H1 (cell line): ENCODE data around the gene CORIN. TPM values are rescaled to one million over a fixed set of nuclear protein-coding genes. Genes with fewer than 3 reads are reported as not detected.

Experiments
- CTCF ChIA-PET: fragments of 300-600 bp; sonication (Branson Sonifier 250); formaldehyde crosslinking; loops from one replicate; lab custom pipeline; 2021; ENCODE audit not compliant: partially characterized antibody; lab: Charles Lee
- POLR2A ChIA-PET: fragments of 300-600 bp; sonication (Branson Sonifier 250); formaldehyde crosslinking; loops from one replicate; lab custom pipeline; 2021; ENCODE audit warnings: inconsistent platforms; ENCODE audit not compliant: partially characterized antibody; lab: Charles Lee
- DNase-seq, 2 experiments: peaks; one replicate each; pipeline versions ENCODE4 v3.0.0 to v3.0.0-alpha.2; 2010 to 2022; ENCODE audit warnings: low spot score in 2 of 2, low read depth in 1 of 2, mixed read lengths in 1 of 2
- FAIRE-seq: peaks from 2 replicates; lab custom pipeline; 2011; peaks lifted over from hg19 to GRCh38; lab: Jason Lieb, UNC
- H2AFZ ChIP-seq: 2 replicates; pipeline ENCODE4 v1.8.1; 2012; ENCODE audit warnings: low read length, inconsistent platforms
- H2AK5ac ChIP-seq: 2 replicates; pipeline ENCODE4 v1.6.1; 2013; ENCODE audit warnings: low read depth, low read length
- H2BK120ac ChIP-seq: replicated peaks from 2 replicates; pipeline ENCODE3; 2013; ENCODE audit warnings: low read depth, low read length, inconsistent platforms
- H2BK12ac ChIP-seq: 2 replicates; pipeline ENCODE4 v1.6.1; 2013; ENCODE audit warnings: low read depth, low read length
- H2BK15ac ChIP-seq: 2 replicates; pipeline ENCODE4 v1.6.1; 2013; ENCODE audit warnings: low read length
- H2BK20ac ChIP-seq: 2 replicates; pipeline ENCODE4 v1.6.1; 2013; ENCODE audit warnings: low read length
- H2BK5ac ChIP-seq: 2 replicates; pipeline ENCODE4 v1.6.1; 2013; ENCODE audit warnings: low read depth, low read length
- H3K14ac ChIP-seq: 2 replicates; pipeline ENCODE4 v1.6.1; 2013; ENCODE audit warnings: inconsistent platforms; ENCODE audit not compliant: insufficient read length
- H3K18ac ChIP-seq: 2 replicates; pipeline ENCODE4 v1.6.1; 2013; ENCODE audit warnings: low read length; ENCODE audit errors: extremely low read depth
- H3K23ac ChIP-seq: 2 replicates; pipeline ENCODE4 v1.6.1; 2013; ENCODE audit warnings: inconsistent platforms; ENCODE audit not compliant: insufficient read length
- H3K23me2 ChIP-seq: 2 replicates; pipeline ENCODE4 v1.6.1; 2013; ENCODE audit warnings: low read depth, low read length
- H3K27ac ChIP-seq: 2 replicates; pipeline ENCODE4 v1.6.1; 2011; ENCODE audit warnings: low read depth, low read length, inconsistent platforms
- H3K27me3 ChIP-seq, 4 experiments: replicated peaks in 1 of 4; 1 replicate in 1 of 4; 2 replicates in 3 of 4; pipeline versions ENCODE4 v1.6.1 to v1.8.1; 2011 to 2013; ENCODE audit warnings: low read length in 3 of 4, mild to moderate bottlenecking in 3 of 4, inconsistent platforms in 2 of 4, mixed read lengths in 2 of 4, moderate library complexity in 1 of 4; ENCODE audit not compliant: control insufficient read depth in 3 of 4, insufficient read depth in 3 of 4; ENCODE audit errors: extremely low read depth in 1 of 4
- H3K36me3 ChIP-seq, 4 experiments: 2 replicates each; pipeline versions ENCODE4 v1.6.1 to v1.8.1; 2011 to 2013; ENCODE audit warnings: mild to moderate bottlenecking in 4 of 4, low read length in 3 of 4, moderate library complexity in 2 of 4, control low read depth in 1 of 4, inconsistent platforms in 1 of 4; ENCODE audit not compliant: insufficient read depth in 4 of 4, control insufficient read depth in 2 of 4
- H3K4ac ChIP-seq: replicated peaks from 2 replicates; pipeline ENCODE3; 2013; ENCODE audit warnings: low read length, low read depth, mixed read lengths, inconsistent platforms; ENCODE audit not compliant: insufficient read length
- H3K4me1 ChIP-seq, 4 experiments: replicated peaks in 1 of 4; 1 replicate in 1 of 4; 2 replicates in 3 of 4; pipeline versions ENCODE4 v1.6.1 to v1.8.1; 2011 to 2013; ENCODE audit warnings: low read length in 3 of 4, inconsistent platforms in 2 of 4, mixed read lengths in 1 of 4; ENCODE audit not compliant: insufficient read depth in 4 of 4, control insufficient read depth in 3 of 4
- H3K4me2 ChIP-seq, 2 experiments: 2 replicates each; pipeline versions ENCODE4 v1.6.1 to v1.8.1; 2011 to 2013; ENCODE audit warnings: low read depth in 2 of 2, low read length in 2 of 2, control low read depth in 1 of 2, inconsistent platforms in 1 of 2, mild to moderate bottlenecking in 1 of 2; ENCODE audit not compliant: insufficient read depth in 1 of 2
- H3K4me3 ChIP-seq, 4 experiments: fragments of 200-600, 300-600 bp in 1 of 4; sonication (generic), shearing (Covaris generic), sonication (Bioruptor Twin) in 1 of 4; 2 replicates each; pipeline versions ENCODE4 v1.5.1 to v1.8.1; 2011 to 2016; ENCODE audit warnings: low read length in 4 of 4, low read depth in 3 of 4, control low read depth in 2 of 4, inconsistent platforms in 2 of 4, mild to moderate bottlenecking in 2 of 4, mixed read lengths in 1 of 4, moderate library complexity in 1 of 4; ENCODE audit not compliant: insufficient read depth in 2 of 4; ENCODE audit errors: extremely low read depth in 1 of 4
- H3K56ac ChIP-seq: replicated peaks from 2 replicates; pipeline ENCODE3; 2013; ENCODE audit warnings: low read depth, mild to moderate bottlenecking, mixed read lengths, low read length, inconsistent platforms; ENCODE audit not compliant: insufficient read length
- H3K79me1 ChIP-seq: 2 replicates; pipeline ENCODE4 v1.6.1; 2013; ENCODE audit warnings: low read depth, low read length, control low read depth
- H3K79me2 ChIP-seq, 2 experiments: 2 replicates each; pipeline versions ENCODE4 v1.6.1 to v1.8.1; 2012 to 2013; ENCODE audit warnings: low read length in 2 of 2, mild to moderate bottlenecking in 2 of 2, inconsistent platforms in 1 of 2; ENCODE audit not compliant: insufficient read depth in 2 of 2, control insufficient read depth in 1 of 2
- H3K9ac ChIP-seq, 4 experiments: replicated peaks in 1 of 4; 1 replicate in 1 of 4; 2 replicates in 3 of 4; pipeline versions ENCODE4 v1.6.1 to v1.8.1; 2011 to 2013; ENCODE audit warnings: low read depth in 3 of 4, low read length in 3 of 4, control low read depth in 2 of 4, mild to moderate bottlenecking in 2 of 4, moderate library complexity in 2 of 4, inconsistent platforms in 1 of 4; ENCODE audit errors: extremely low read depth in 1 of 4
- H3K9me3 ChIP-seq, 2 experiments: 2 replicates each; pipeline versions ENCODE4 v1.6.1 to v1.8.1; 2012 to 2013; ENCODE audit warnings: mild to moderate bottlenecking in 2 of 2, moderate library complexity in 2 of 2, control low read depth in 1 of 2, inconsistent platforms in 1 of 2, low read depth in 1 of 2, low read length in 1 of 2, mixed read lengths in 1 of 2; ENCODE audit not compliant: insufficient read depth in 2 of 2
- H4K20me1 ChIP-seq, 2 experiments: replicated peaks in 1 of 2; 2 replicates each; pipeline versions ENCODE3 to v1.8.1; 2011 to 2013; ENCODE audit warnings: inconsistent platforms in 2 of 2, low read length in 2 of 2, mild to moderate bottlenecking in 1 of 2; ENCODE audit not compliant: insufficient read depth in 2 of 2, control insufficient read depth in 1 of 2
- H4K5ac ChIP-seq: 2 replicates; pipeline ENCODE4 v1.6.1; 2013; ENCODE audit warnings: low read length, low read depth, mixed read lengths, inconsistent platforms; ENCODE audit not compliant: insufficient read length
- H4K8ac ChIP-seq: 2 replicates; pipeline ENCODE4 v1.8.0; 2013; ENCODE audit warnings: mild to moderate bottlenecking, moderate library complexity, low read length, inconsistent platforms; ENCODE audit not compliant: insufficient read depth; ENCODE audit errors: extremely low read depth
- H4K91ac ChIP-seq: replicated peaks from 2 replicates; pipeline ENCODE3; 2013; ENCODE audit warnings: low read length, mixed read lengths, inconsistent platforms; ENCODE audit not compliant: insufficient read length
- NANOG ChIP-seq: IDR thresholded peaks from 2 replicates; pipeline ENCODE4 v1.6.1; 2011; ENCODE audit warnings: low read length, low read depth, mild to moderate bottlenecking, inconsistent platforms; ENCODE audit not compliant: insufficient read depth, poor library complexity, severe bottlenecking
- WGBS, 2 experiments: shearing (Covaris generic) in 1 of 2; methylation state at CpG; one replicate each; pipeline versions ENCODE4 v1.1.6 to v1.1.7; 2013 to 2015; ENCODE audit warnings: low lambda C conversion rate in 2 of 2, mixed read lengths in 2 of 2, inconsistent platforms in 1 of 2, low coverage in 1 of 2, missing lambda C conversion rate in 1 of 2; ENCODE audit not compliant: insufficient replicate concordance in 2 of 2, insufficient coverage in 1 of 2, insufficient read length in 1 of 2; ENCODE audit errors: extremely low coverage in 1 of 2, missing lambda C conversion rate in 1 of 2; 5-methylcytosine and 5-hydroxymethylcytosine counted together
- polyA plus RNA-seq, 7 experiments: library from polyadenylated mRNA; depleted of rRNA in 3 of 7; stranded (reverse) in 5 of 7; unstranded in 2 of 7; fragments of >200 nt in 5 of 7; fragments of 200-250 nt in 2 of 7; gene quantifications; 1 replicate in 5 of 7; 2 replicates in 1 of 7; 4 replicates in 1 of 7; pipeline versions ENCODE4 v1.2.1 to v1.2.3, GENCODE V29; 2011 to 2013; ENCODE audit warnings: missing spikeins in 2 of 7, mixed read lengths in 2 of 7
- total RNA-seq: library from RNA; stranded (reverse); fragmentation: NEBNext Ultra II Directional; extraction: Animal tissue kit (Norgen Biotek cat#: 25700); gene quantifications from 2 replicates; pipeline ENCODE4 v1.2.1, GENCODE V29; 2021

The CORIN gene
- total and polyA plus RNA-seq, 2 of the 8 experiments (the other 6 are each of a cell fraction or from before 2014, with no cell fraction given) = 0.09 to 0.32 TPM

- no peaks in the 10 kb centered on the region for H3K9me3 ChIP-seq
- ChIA-PET CTCF (no interaction called here), POLR2A (no interaction called here)
- H3K27me3 ChIP-seq = no peaks in the 10 kb centered on the region
- no peaks in the 10 kb centered on the region for H3K79me2 ChIP-seq
- H2BK5ac ChIP-seq = no peak overlapping the region
- no peaks in the 10 kb centered on the region for H4K20me1 ChIP-seq
- no peak overlapping the region for H4K91ac ChIP-seq
- no peak overlapping the region for H3K9ac ChIP-seq
- no peaks in the 10 kb centered on the region for H3K36me3 ChIP-seq
- H3K23me2 ChIP-seq = no peaks in the 10 kb centered on the region
- H3K4ac ChIP-seq = no peak overlapping the region
- no peak overlapping the region for H3K56ac ChIP-seq
- no peak for TF ChIP-seq NANOG
- DNase-seq = no peak
- H3K18ac ChIP-seq = no peak overlapping the region
- no peak overlapping the region for H2BK15ac ChIP-seq
- no peak overlapping the region for H3K4me3 ChIP-seq
- H2BK12ac ChIP-seq = no peak overlapping the region
- no peak overlapping the region for H3K23ac ChIP-seq
- no peak overlapping the region for H4K5ac ChIP-seq
- no peak overlapping the region for H3K4me2 ChIP-seq
- no peak overlapping the region for H3K27ac ChIP-seq
- H3K4me1 ChIP-seq = no peaks in the 10 kb centered on the region
- no peak overlapping the region for H2AFZ ChIP-seq
- no peak overlapping the region for H2AK5ac ChIP-seq
- 98% methylated on average over 7 of the region's 7 CpGs; no CpG with 5 or more reads in 1 of the 2 experiments for WGBS, 2 experiments
- no peak for FAIRE-seq
- no peaks in the 10 kb centered on the region for H3K79me1 ChIP-seq
- H2BK20ac ChIP-seq = no peak overlapping the region
- H2BK120ac ChIP-seq = no peak overlapping the region
- no peak overlapping the region for H4K8ac ChIP-seq
- H3K14ac ChIP-seq = no peak overlapping the region
These were observed 33.3 kb downstream of the CORIN start for GRCh38 chr4:47804598-47804997.
